ENCODE data around the gene FNDC3B. TPM values are rescaled to one million over a fixed set of nuclear protein-coding genes. Genes with fewer than 3 reads are reported as not detected.
A peak's percentile ranks its signal among the peaks of the same experiment; 100 is the strongest.

Gene FNDC3B
- total RNA-seq, 4 donors from 2014 or later = 59.8 to 72.6 (median 65.6) TPM

- intact Hi-C loops (cut with DNase I) = no loop called here
- DNase-seq (ENCODE audit: extremely low spot score) = no peak
- H3K9me3 ChIP-seq = no peaks in the 10 kb centered on the region
- no peak overlapping the region for H3K27ac ChIP-seq (replicated peaks in 1 of 4)
- H3K4me3 ChIP-seq = no peak overlapping the region
- H3K27me3 ChIP-seq = no peaks in the 10 kb centered on the region
- H3K36me3 ChIP-seq = peaks cover 0 to 5% (median 0%) of the 10 kb centered on the region in 4 donors
- 98% methylated on average over 2 of the region's 2 CpGs for WGBS
- peaks cover 39 to 69% (median 43%) of the 10 kb centered on the region in 4 donors for H3K4me1 ChIP-seq
- TF ChIP-seq EP300 (IDR thresholded peaks at IDR 0.05) (no peak), CTCF (IDR thresholded peaks at IDR 0.05) (no peak), POLR2AphosphoS5 (IDR thresholded peaks at IDR 0.05) (no peak)
Observed at GRCh38 chr3:172274906-172275305, 235.5 kb downstream of the FNDC3B start.

- Histone ChIP-seq H3K27ac (replicated peaks in 1 of 4) (no peak overlapping the region), H3K36me3 (peaks cover 0 to 5% (median 0%) of the 10 kb centered on the region in 4 donors), H3K27me3 (no peaks in the 10 kb centered on the region), H3K4me1 (peaks cover 44 to 76% (median 50%) of the 10 kb centered on the region in 4 donors), H3K9me3 (no peaks in the 10 kb centered on the region), H3K4me3 (no peak overlapping the region)
- DNase-seq (ENCODE audit: extremely low spot score) = no peak
- TF ChIP-seq CTCF (IDR thresholded peaks at IDR 0.05) (no peak), EP300 (IDR thresholded peaks at IDR 0.05) (no peak), POLR2AphosphoS5 (IDR thresholded peaks at IDR 0.05) (no peak), POLR2A (IDR thresholded peaks at IDR 0.05; ENCODE audit: low read depth) (no peak)
- 76% methylated on average over 1 of the region's 1 CpG for WGBS
- intact Hi-C loops (cut with DNase I) = no loop called here
Observed at GRCh38 chr3:172275586-172275985, 236.2 kb downstream of the FNDC3B start.

GRCh38 chr3:172276103-172276502 lies 236.7 kb downstream of the FNDC3B start:
- TF ChIP-seq CTCF (IDR thresholded peaks at IDR 0.05) = peak in 1 of 3 experiments; percentile 9
- no peak for TF ChIP-seq EP300 (IDR thresholded peaks at IDR 0.05)
- TF ChIP-seq POLR2A (IDR thresholded peaks at IDR 0.05; ENCODE audit: low read depth) = no peak
- peaks cover 44 to 81% (median 51%) of the 10 kb centered on the region in 4 donors for H3K4me1 ChIP-seq
- intact Hi-C loops (cut with DNase I) = no loop called here
- H3K9me3 ChIP-seq = no peaks in the 10 kb centered on the region
- no peaks in the 10 kb centered on the region for H3K27me3 ChIP-seq
- H3K4me3 ChIP-seq = no peak overlapping the region
- H3K36me3 ChIP-seq = peaks cover 0 to 5% (median 0%) of the 10 kb centered on the region in 4 donors
- DNase-seq (ENCODE audit: extremely low spot score) = no peak
- H3K27ac ChIP-seq (replicated peaks in 1 of 4) = no peak overlapping the region

- TF ChIP-seq CTCF (IDR thresholded peaks at IDR 0.05) = no peak
- 90% methylated on average over 5 of the region's 5 CpGs for WGBS
- H3K27ac ChIP-seq (replicated peaks in 1 of 4) = peak overlapping the region in 1 of 4 donors; percentile 24
- intact Hi-C loops (cut with DNase I) = no loop called here
- no peaks in the 10 kb centered on the region for H3K9me3 ChIP-seq
- peaks cover 0 to 5% (median 0%) of the 10 kb centered on the region in 4 donors for H3K36me3 ChIP-seq
- H3K27me3 ChIP-seq = no peaks in the 10 kb centered on the region
- DNase-seq (ENCODE audit: extremely low spot score) = no peak
- H3K4me3 ChIP-seq = no peak overlapping the region
- peaks cover 44 to 78% (median 49%) of the 10 kb centered on the region in 4 donors for H3K4me1 ChIP-seq
Observed at GRCh38 chr3:172277151-172277652, 237.8 kb downstream of the FNDC3B start.

- WGBS = 29% methylated on average over 5 of the region's 5 CpGs
- Histone ChIP-seq H3K27ac (replicated peaks in 1 of 4) (peak overlapping the region in 3 of 4 donors; percentile 27 to 47 (median 28)), H3K9me3 (no peaks in the 10 kb centered on the region), H3K4me1 (peaks cover 38 to 59% (median 47%) of the 10 kb centered on the region in 4 donors), H3K36me3 (peaks cover 0 to 10% (median 0%) of the 10 kb centered on the region in 4 donors), H3K4me3 (no peak overlapping the region), H3K27me3 (no peaks in the 10 kb centered on the region)
- TF ChIP-seq POLR2AphosphoS5 (IDR thresholded peaks at IDR 0.05) = no peak
- TF ChIP-seq POLR2A (IDR thresholded peaks at IDR 0.05; ENCODE audit: low read depth) = no peak
- no peak for TF ChIP-seq CTCF (IDR thresholded peaks at IDR 0.05)
- intact Hi-C loops (cut with DNase I) = no loop called here
- no peak for DNase-seq (ENCODE audit: extremely low spot score)
Observed at GRCh38 chr3:172279191-172279640, 239.8 kb downstream of the FNDC3B start.

All from esophagus muscularis mucosa (tissue), 4 donors.